Esophagus (tissue), 2 donors: ENCODE data around the gene DERA. TPM values are rescaled to one million over a fixed set of nuclear protein-coding genes. Genes with fewer than 3 reads are reported as not detected.
"Not testable (repeated sequence)": the region's sequence is repeated elsewhere in the genome, so short reads cannot be mapped to it uniquely, and the experiment has no call there.

Experiments used
- H3K27ac ChIP-seq, 2 donors: one replicate each; pipeline ENCODE4 v1.5.1; 2013; ENCODE audit warnings: low read depth in 2 of 2, mild to moderate bottlenecking in 2 of 2, inconsistent platforms in 1 of 2, low read length in 1 of 2, moderate library complexity in 1 of 2
- H3K27me3 ChIP-seq, 2 donors: one replicate each; pipeline ENCODE4 v1.6.1; 2013; ENCODE audit warnings: low read length in 2 of 2, control low read depth in 1 of 2, mild to moderate bottlenecking in 1 of 2; ENCODE audit not compliant: insufficient read depth in 2 of 2, control insufficient read depth in 1 of 2
- H3K36me3 ChIP-seq, 2 donors: one replicate each; pipeline ENCODE4 v1.6.1; 2013; ENCODE audit warnings: low read length in 1 of 2; ENCODE audit not compliant: control insufficient read depth in 2 of 2, insufficient read depth in 2 of 2
- H3K4me1 ChIP-seq, 2 donors: one replicate each; pipeline ENCODE4 v1.6.1; 2013; ENCODE audit warnings: low read length in 1 of 2; ENCODE audit not compliant: control insufficient read depth in 2 of 2, insufficient read depth in 2 of 2
- H3K4me3 ChIP-seq, 2 donors: one replicate each; pipeline ENCODE4 v1.5.1; 2013; ENCODE audit warnings: low read length in 2 of 2, mild to moderate bottlenecking in 2 of 2, low read depth in 1 of 2, moderate library complexity in 1 of 2
- H3K9me3 ChIP-seq, 2 donors: one replicate each; pipeline ENCODE4 v1.6.1; 2013; ENCODE audit warnings: mild to moderate bottlenecking in 2 of 2, low read depth in 1 of 2, low read length in 1 of 2, moderate library complexity in 1 of 2; ENCODE audit not compliant: control insufficient read depth in 2 of 2, insufficient read depth in 1 of 2
- WGBS, 2 donors: extraction: QIAGEN DNeasy Blood & Tissue Kit; methylation state at CpG; one replicate each; pipeline ENCODE4 v1.1.7; 2013; 5-methylcytosine and 5-hydroxymethylcytosine counted together
- polyA plus RNA-seq, 2 donors: library from polyadenylated mRNA; stranded (reverse); fragments of 200-250 nt; gene quantifications; one replicate each; pipeline ENCODE4 v1.2.3, GENCODE V29; 2013
- donor health status: healthy with polysubstance abuse.
- donor health status: Bipolar disorder and iron deficiency.

Gene DERA
- polyA plus RNA-seq, 2 donors, result 30.7 to 37.2 TPM

- Histone ChIP-seq H3K4me3 (no peak overlapping the region), H3K27ac (no peak overlapping the region), H3K9me3 (no peaks in the 10 kb centered on the region), H3K27me3 (no peaks in the 10 kb centered on the region), H3K4me1 (no peaks in the 10 kb centered on the region), H3K36me3 (peaks cover 0 to 3% of the 10 kb centered on the region in 2 donors)
Observed at GRCh38 chr12:15899282-15899870, 11.8 kb upstream of the DERA start.

GRCh38 chr12:15904378-15904920, 6.7 kb upstream of the DERA start:
- WGBS, 2 donors, result 85 to 91% methylated on average over 5 of the region's 5 CpGs
- H3K4me1 ChIP-seq, result no peaks in the 10 kb centered on the region
- no peaks in the 10 kb centered on the region for H3K27me3 ChIP-seq
- no peak overlapping the region for H3K4me3 ChIP-seq
- H3K36me3 ChIP-seq, result peaks cover 0 to 3% of the 10 kb centered on the region in 2 donors
- H3K9me3 ChIP-seq, result no peaks in the 10 kb centered on the region
- H3K27ac ChIP-seq, result no peak overlapping the region

- WGBS, 2 donors, result 61 to 80% methylated on average over 5 of the region's 5 CpGs
- Histone ChIP-seq H3K36me3 (no peaks in the 10 kb centered on the region), H3K27ac (peak overlapping the region; percentile 47 to 97), H3K4me3 (no peak overlapping the region), H3K4me1 (no peaks in the 10 kb centered on the region), H3K27me3 (no peaks in the 10 kb centered on the region), H3K9me3 (no peaks in the 10 kb centered on the region)
Observed at GRCh38 chr12:15910468-15910863, 666 bp upstream of the DERA start.

GRCh38 chr12:15911931-15912330, 799 bp downstream of the DERA start:
- H3K27me3 ChIP-seq, H3K4me1 ChIP-seq, H3K36me3 ChIP-seq, H3K9me3 ChIP-seq: not testable (repeated sequence)
- 19 to 44% methylated on average over 3 of the region's 5 CpGs for WGBS, 2 donors
- Histone ChIP-seq H3K4me3 (peak overlapping the region; percentile 61 to 87), H3K27ac (peak overlapping the region; percentile 95 to 97)

- not testable (repeated sequence) for H3K36me3 ChIP-seq, H3K9me3 ChIP-seq
- WGBS, 2 donors, result 94 to 97% methylated on average over 5 of the region's 5 CpGs
Observed at GRCh38 chr12:15914131-15914530, 3.0 kb downstream of the DERA start.

GRCh38 chr12:15918066-15918465, 6.9 kb downstream of the DERA start:
- H3K27ac ChIP-seq, result peak overlapping the region in 1 of 2 donors; percentile 36
- peaks cover 2 to 3% of the 10 kb centered on the region in 2 donors for H3K4me1 ChIP-seq
- 93 to 94% methylated on average over 7 of the region's 7 CpGs for WGBS, 2 donors
- no peaks in the 10 kb centered on the region for H3K27me3 ChIP-seq
- peaks cover 3 to 6% of the 10 kb centered on the region in 2 donors for H3K36me3 ChIP-seq
- H3K4me3 ChIP-seq, result no peak overlapping the region
- no peaks in the 10 kb centered on the region for H3K9me3 ChIP-seq

More at GRCh38 chr12:15914131-15914530, 3.0 kb downstream of the DERA start:
- H3K4me1 ChIP-seq, H3K4me3 ChIP-seq, H3K27me3 ChIP-seq, H3K27ac ChIP-seq: not testable (repeated sequence)

- Histone ChIP-seq H3K4me3 (no peak overlapping the region), H3K4me1 (peaks cover 2 to 3% of the 10 kb centered on the region in 2 donors), H3K36me3 (peaks cover 3 to 6% of the 10 kb centered on the region in 2 donors), H3K27ac (no peak overlapping the region), H3K27me3 (no peaks in the 10 kb centered on the region), H3K9me3 (no peaks in the 10 kb centered on the region)
- 73 to 86% methylated on average over 2 of the region's 2 CpGs for WGBS, 2 donors
Observed at GRCh38 chr12:15919418-15919817, 8.3 kb downstream of the DERA start.

- WGBS, 2 donors, result 82 to 94% methylated on average over 1 of the region's 1 CpG
- no peaks in the 10 kb centered on the region for H3K9me3 ChIP-seq
- H3K4me1 ChIP-seq, result no peaks in the 10 kb centered on the region
- no peak overlapping the region for H3K4me3 ChIP-seq
- H3K36me3 ChIP-seq, result no peaks in the 10 kb centered on the region
- H3K27me3 ChIP-seq, result no peaks in the 10 kb centered on the region
- H3K27ac ChIP-seq, result no peak overlapping the region
Observed at GRCh38 chr12:15924956-15925355, 13.8 kb downstream of the DERA start.

GRCh38 chr12:15928346-15928745, 17.2 kb downstream of the DERA start:
- 40 to 77% methylated on average over 2 of the region's 2 CpGs for WGBS, 2 donors
- Histone ChIP-seq H3K9me3 (no peaks in the 10 kb centered on the region), H3K4me3 (no peak overlapping the region), H3K27me3 (no peaks in the 10 kb centered on the region), H3K27ac (no peak overlapping the region), H3K36me3 (no peaks in the 10 kb centered on the region), H3K4me1 (no peaks in the 10 kb centered on the region)

GRCh38 chr12:15928870-15929571, 17.9 kb downstream of the DERA start:
- Histone ChIP-seq H3K4me1 (no peaks in the 10 kb centered on the region), H3K36me3 (no peaks in the 10 kb centered on the region), H3K27me3 (no peaks in the 10 kb centered on the region), H3K27ac (no peak overlapping the region), H3K9me3 (no peaks in the 10 kb centered on the region), H3K4me3 (no peak overlapping the region)
- 68 to 77% methylated on average over 10 of the region's 10 CpGs for WGBS, 2 donors
